WI38 (cell line): ENCODE results near the gene IKBIP.
"Not testable (repeated sequence)": the region's sequence is repeated elsewhere in the genome, so short reads cannot be mapped to it uniquely, and the experiment has no call there.

Experiments used
- H3K4me3 ChIP-seq: 2 replicates; pipeline ENCODE4 v1.5.1; 2011; ENCODE audit warnings: low read depth, mild to moderate bottlenecking, control low read depth, low read length
- CTCF ChIP-seq: IDR thresholded peaks from 2 replicates; pipeline ENCODE4 v1.5.1; 2012; ENCODE audit warnings: low read depth, mild to moderate bottlenecking, control low read depth, low read length

Gene IKBIP

GRCh38 chr12:98637068-98637467, 7.5 kb downstream of the IKBIP start:
- TF ChIP-seq CTCF = no peak
- H3K4me3 ChIP-seq = no peak overlapping the region

- TF ChIP-seq CTCF = no peak
- no peak overlapping the region for H3K4me3 ChIP-seq
These were observed 8.8 kb downstream of the IKBIP start for GRCh38 chr12:98635657-98636323.

DNA sequence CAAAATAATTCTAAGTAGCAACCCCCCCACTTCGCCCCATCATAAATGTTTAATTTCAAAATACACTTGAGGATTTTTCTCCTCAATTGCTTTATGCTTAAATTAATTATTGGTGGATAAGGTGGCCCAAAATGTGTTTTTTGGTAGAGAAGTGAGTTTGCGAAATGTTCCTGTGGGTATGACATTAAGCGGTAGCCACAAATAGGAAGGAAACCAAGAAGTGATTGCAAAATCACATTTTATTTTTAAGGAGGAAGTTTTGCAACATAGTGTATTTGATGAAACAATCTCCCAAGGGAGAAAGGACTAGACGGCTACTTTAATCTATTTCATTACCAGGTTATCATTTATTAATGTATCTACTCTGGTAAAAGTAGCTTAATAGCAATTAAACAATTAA, 25.6 kb downstream of the IKBIP start:
- no peak for TF ChIP-seq CTCF
- H3K4me3 ChIP-seq = no peak overlapping the region

- TF ChIP-seq CTCF = no peak
- no peak overlapping the region for H3K4me3 ChIP-seq
These were observed 31.8 kb downstream of the IKBIP start for GRCh38 chr12:98612696-98613334.

GRCh38 chr12:98610596-98610995, 34.0 kb downstream of the IKBIP start:
- no peak overlapping the region for H3K4me3 ChIP-seq
- no peak for TF ChIP-seq CTCF

DNA sequence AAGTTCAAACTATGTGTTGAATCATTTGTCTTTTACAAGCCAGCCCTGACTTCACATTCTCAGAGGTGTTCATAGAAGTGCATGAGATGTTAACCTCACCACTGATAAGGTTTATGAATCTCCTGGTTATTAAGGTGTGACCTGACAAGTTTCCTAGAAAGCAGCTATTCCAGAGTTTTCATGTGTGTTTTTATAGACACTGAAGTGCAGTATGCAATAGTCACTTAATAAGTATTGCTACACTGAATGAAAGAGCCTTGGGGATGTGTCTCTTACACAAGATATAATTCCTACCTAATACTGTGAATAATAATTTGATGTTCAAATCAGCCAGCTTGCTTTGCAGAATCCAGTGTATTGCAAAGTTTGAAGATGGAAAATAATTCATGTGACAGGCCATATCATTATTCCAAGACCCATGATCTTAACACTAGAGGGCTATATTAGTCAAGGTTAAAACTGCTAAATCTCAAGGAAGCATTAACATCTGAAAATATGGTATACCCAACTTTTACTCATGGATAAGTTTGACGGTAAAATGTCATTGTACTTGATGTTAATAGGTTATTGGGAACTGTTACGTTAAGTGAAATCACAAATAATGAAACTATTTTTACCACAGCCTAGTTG, 38.1 kb downstream of the IKBIP start:
- H3K4me3 ChIP-seq = no peak overlapping the region
- TF ChIP-seq CTCF = no peak

- no peak for TF ChIP-seq CTCF
- H3K4me3 ChIP-seq = no peak overlapping the region
These were observed 42.7 kb downstream of the IKBIP start for GRCh38 chr12:98601924-98602323.

- H3K4me3 ChIP-seq = not testable (repeated sequence)
These were observed 47.3 kb downstream of the IKBIP start for GRCh38 chr12:98597313-98597712.
